HCT116 (cell line): ENCODE measurements around the gene GRIFIN. TPM values are rescaled to one million over a fixed set of nuclear protein-coding genes. Genes with fewer than 3 reads are reported as not detected.

Source experiments
- ATAC-seq: fragments of 200-7000 bp; cut with Tn5 transposase; 2 replicates; pipeline ENCODE4 v1.9.1; 2020; ENCODE audit warnings: mild to moderate bottlenecking, moderate library complexity
- BruUV-seq: library from RNA; stranded (reverse); fragments of 400-500 nt; replicated peaks from 2 replicates; lab custom pipeline; 2021; lab: Mats Ljungman, UMichigan
- CTCF ChIA-PET: fragments of 300-600 bp; sonication (Branson Sonifier 250); formaldehyde crosslinking; loops from one replicate; lab custom pipeline; 2021; ENCODE audit warnings: antibody characterized with exemption; lab: Charles Lee
- POLR2A ChIA-PET: fragments of 300-600, 350-600 bp; sonication (Branson Sonifier 250); formaldehyde crosslinking; loops from one replicate; lab custom pipeline; 2021; ENCODE audit warnings: antibody characterized with exemption; lab: Charles Lee
- RAD21 ChIA-PET, 2 experiments: fragments of 300-600 bp; sonication (Branson Sonifier 250); formaldehyde crosslinking; loops; one replicate each; lab custom pipeline; 2023; ENCODE audit warnings: low total read pairs in 2 of 2; ENCODE audit not compliant: uncharacterized antibody in 2 of 2, unreplicated experiment in 2 of 2, low non-redundant PET in 1 of 2; lab: Charles Lee
- DNase-seq: peaks from one replicate; pipeline ENCODE4 v3.0.0-alpha.2; 2010; ENCODE audit warnings: low read depth, low spot score
- H2AFZ ChIP-seq: fragments of 200-600 bp; shearing (Covaris generic), sonication (generic); 2 replicates; pipeline ENCODE4 v1.6.1; 2017; ENCODE audit warnings: low read depth, mixed run types, mixed read lengths, antibody characterized with exemption, low read length; ENCODE audit not compliant: poor library complexity, severe bottlenecking
- H3K27ac ChIP-seq: 2 replicates; pipeline ENCODE4 v1.5.1; 2012; ENCODE audit warnings: low read depth, low read length
- H3K27me3 ChIP-seq: fragments of 200-600 bp; sonication (generic); 2 replicates; pipeline ENCODE4 v1.6.1; 2016; ENCODE audit warnings: mixed run types, low read length, mixed read lengths; ENCODE audit not compliant: insufficient read depth
- H3K36me3 ChIP-seq, 2 experiments: fragments of 200-500 bp in 1 of 2; fragments of 200-600 bp in 1 of 2; sonication (Bioruptor generic) in 1 of 2; sonication (generic) in 1 of 2; 2 replicates each; pipeline versions ENCODE4 v1.5.1 to v1.6.1; 2014 to 2016; ENCODE audit warnings: low read length in 2 of 2, inconsistent platforms in 1 of 2, mixed read lengths in 1 of 2, mixed run types in 1 of 2; ENCODE audit not compliant: insufficient read depth in 2 of 2, control insufficient read depth in 1 of 2
- H3K4me1 ChIP-seq, 2 experiments: fragments of 200-600 bp in 1 of 2; sonication (generic) in 1 of 2; 2 replicates each; pipeline versions ENCODE4 v1.5.1 to v1.6.1; 2012 to 2017; ENCODE audit warnings: low read length in 2 of 2, inconsistent platforms in 1 of 2, mild to moderate bottlenecking in 1 of 2, mixed read lengths in 1 of 2, mixed run types in 1 of 2, moderate library complexity in 1 of 2; ENCODE audit not compliant: insufficient read depth in 2 of 2, control insufficient read depth in 1 of 2
- H3K4me2 ChIP-seq: fragments of 200-600 bp; sonication (generic); 2 replicates; pipeline ENCODE4 v1.6.1; 2017; ENCODE audit warnings: mixed run types, low read length, mixed read lengths
- H3K4me3 ChIP-seq, 2 experiments: fragments of 200-600 bp in 1 of 2; sonication (generic) in 1 of 2; replicated peaks in 1 of 2; 2 replicates each; pipeline ENCODE4 v1.5.1; 2011 to 2016; ENCODE audit warnings: low read length in 2 of 2, control low read depth in 1 of 2, low read depth in 1 of 2, mild to moderate bottlenecking in 1 of 2, mixed read lengths in 1 of 2, mixed run types in 1 of 2
- H3K79me2 ChIP-seq: fragments of 200-600 bp; sonication (generic); 2 replicates; pipeline ENCODE4 v1.6.1; 2017; ENCODE audit warnings: mild to moderate bottlenecking, mixed run types, low read length, moderate library complexity, mixed read lengths; ENCODE audit not compliant: insufficient read depth
- H3K9ac ChIP-seq: fragments of 200-600 bp; sonication (generic); 2 replicates; pipeline ENCODE4 v1.6.1; 2016; ENCODE audit warnings: low read length, mixed read lengths
- H3K9me2 ChIP-seq: fragments of 200-600 bp; sonication (generic), shearing (Covaris generic); 2 replicates; pipeline ENCODE4 v1.6.1; 2017; ENCODE audit warnings: mixed run types, mild to moderate bottlenecking, moderate library complexity; ENCODE audit not compliant: insufficient read depth
- H3K9me3 ChIP-seq, 2 experiments: fragments of 200-500 bp in 1 of 2; fragments of 200-600 bp in 1 of 2; sonication (Bioruptor generic) in 1 of 2; sonication (generic) in 1 of 2; 2 replicates each; pipeline ENCODE4 v1.6.1; 2014 to 2017; ENCODE audit warnings: low read length in 2 of 2, mixed read lengths in 2 of 2, inconsistent platforms in 1 of 2, low read depth in 1 of 2, mild to moderate bottlenecking in 1 of 2, mixed run types in 1 of 2, moderate library complexity in 1 of 2; ENCODE audit not compliant: control insufficient read depth in 1 of 2, insufficient read depth in 1 of 2
- H4K20me1 ChIP-seq: fragments of 200-600 bp; sonication (generic), shearing (Covaris generic); 2 replicates; pipeline ENCODE4 v1.6.1; 2017; ENCODE audit warnings: mixed run types, mild to moderate bottlenecking, moderate library complexity; ENCODE audit not compliant: insufficient read depth
- ATF3 ChIP-seq: IDR thresholded peaks from 2 replicates; pipeline ENCODE4 v1.6.1; 2012
- CBX3 ChIP-seq: IDR thresholded peaks from 2 replicates; pipeline ENCODE4 v1.6.1; 2012; ENCODE audit warnings: low read depth
- ELF1 ChIP-seq: IDR thresholded peaks from 2 replicates; pipeline ENCODE4 v1.6.1; 2012; ENCODE audit warnings: low read depth, borderline replicate concordance
- EZH2phosphoT487 ChIP-seq: fragments of 200-600 bp; IDR thresholded peaks from 2 replicates; pipeline ENCODE4 v1.6.1; 2018; ENCODE audit warnings: antibody characterized with exemption, borderline replicate concordance
- POLR2AphosphoS5 ChIP-seq: IDR thresholded peaks from 2 replicates; pipeline ENCODE4 v1.6.1; 2011; ENCODE audit warnings: mild to moderate bottlenecking, low read depth, low read length, moderate library complexity
- RAD21 ChIP-seq: IDR thresholded peaks from 2 replicates; pipeline ENCODE4 v1.6.1; 2012; ENCODE audit warnings: low read depth, mild to moderate bottlenecking
- SIN3A ChIP-seq: IDR thresholded peaks from 2 replicates; pipeline ENCODE4 v1.6.1; 2012; ENCODE audit warnings: low read depth
- SP1 ChIP-seq: IDR thresholded peaks from 2 replicates; pipeline ENCODE4 v1.6.1; 2012; ENCODE audit warnings: low read depth
- SRF ChIP-seq: IDR thresholded peaks from 2 replicates; pipeline ENCODE4 v1.6.1; 2012; ENCODE audit warnings: low read depth
- TCF7L2 ChIP-seq: IDR thresholded peaks from 2 replicates; pipeline ENCODE4 v1.7.0; 2011; ENCODE audit warnings: borderline replicate concordance, inconsistent platforms; ENCODE audit not compliant: insufficient read depth, insufficient read length; ENCODE audit errors: extremely low read depth
- ZBTB33 ChIP-seq: IDR thresholded peaks from 2 replicates; pipeline ENCODE4 v1.6.1; 2011; ENCODE audit warnings: mild to moderate bottlenecking, low read length, moderate library complexity; ENCODE audit not compliant: insufficient replicate concordance; ENCODE audit errors: extremely low read depth
- intact Hi-C: fragments of 100-400 bp; cut with micrococcal nuclease; formaldehyde crosslinking; loops from 2 replicates; pipeline ENCODE4 v1.10.0; 2022
- total RNA-seq: library from RNA; stranded (reverse); gene quantifications from one replicate; pipeline ENCODE4 v1.2.1, GENCODE V29; 2021; ENCODE audit not compliant: unreplicated experiment

The GRIFIN gene
- total RNA-seq, 1 experiment from 2014 or later, result not detected

- H2AFZ ChIP-seq, result no peak overlapping the region
- H3K27me3 ChIP-seq, result no peaks in the 10 kb centered on the region
- no peaks in the 10 kb centered on the region for H3K9me2 ChIP-seq
- no peak overlapping the region for H3K27ac ChIP-seq
- no peak overlapping the region for H3K4me3 ChIP-seq
- peaks cover 28 to 55% of the 10 kb centered on the region in 2 experiments for H3K4me1 ChIP-seq
- no TSS peak for BruUV-seq
- H3K36me3 ChIP-seq, result no peaks in the 10 kb centered on the region
- intact Hi-C loops, result no loop called here
- no peak overlapping the region for H3K4me2 ChIP-seq
- H3K9me3 ChIP-seq, result no peaks in the 10 kb centered on the region
- CTCF ChIA-PET, result no interaction called here
- H3K79me2 ChIP-seq, result peaks cover 13% of the 10 kb centered on the region; the same call in 1 of the 2 replicates
- RAD21 ChIA-PET, result no interaction called here
- POLR2A ChIA-PET, result no interaction called here
- H4K20me1 ChIP-seq, result no peaks in the 10 kb centered on the region
- no peak for DNase-seq
- ATAC-seq, result no peak
- H3K9ac ChIP-seq, result no peak overlapping the region
- no peak for TF ChIP-seq ZBTB33
- TF ChIP-seq POLR2AphosphoS5, result no peak
- no peak for TF ChIP-seq EZH2phosphoT487
- no peak for TF ChIP-seq RAD21
- TF ChIP-seq CBX3, result no peak
- TF ChIP-seq ELF1, result no peak
- no peak for TF ChIP-seq TCF7L2
- no peak for TF ChIP-seq ATF3
- TF ChIP-seq SIN3A, result no peak
- TF ChIP-seq SRF, result no peak
- no peak for TF ChIP-seq SP1
Observed at GRCh38 chr7:2517678-2518507, 41.7 kb upstream of the GRIFIN start.
